GM12875 (cell line): ENCODE results near the gene FOXJ3.

ENCODE experiments used
- H3K4me3 ChIP-seq: one replicate; pipeline ENCODE4 v1.5.1; 2011; ENCODE audit warnings: low read depth, low read length, control low read depth
- TF ChIP-seq, protein P1 (sequence below): IDR thresholded peaks from 2 replicates; pipeline ENCODE4 v1.5.1; 2011; ENCODE audit warnings: low read depth, mild to moderate bottlenecking, control low read depth, inconsistent platforms, low read length, moderate library complexity, borderline replicate concordance; ENCODE audit not compliant: insufficient read depth

The FOXJ3 gene

DNA sequence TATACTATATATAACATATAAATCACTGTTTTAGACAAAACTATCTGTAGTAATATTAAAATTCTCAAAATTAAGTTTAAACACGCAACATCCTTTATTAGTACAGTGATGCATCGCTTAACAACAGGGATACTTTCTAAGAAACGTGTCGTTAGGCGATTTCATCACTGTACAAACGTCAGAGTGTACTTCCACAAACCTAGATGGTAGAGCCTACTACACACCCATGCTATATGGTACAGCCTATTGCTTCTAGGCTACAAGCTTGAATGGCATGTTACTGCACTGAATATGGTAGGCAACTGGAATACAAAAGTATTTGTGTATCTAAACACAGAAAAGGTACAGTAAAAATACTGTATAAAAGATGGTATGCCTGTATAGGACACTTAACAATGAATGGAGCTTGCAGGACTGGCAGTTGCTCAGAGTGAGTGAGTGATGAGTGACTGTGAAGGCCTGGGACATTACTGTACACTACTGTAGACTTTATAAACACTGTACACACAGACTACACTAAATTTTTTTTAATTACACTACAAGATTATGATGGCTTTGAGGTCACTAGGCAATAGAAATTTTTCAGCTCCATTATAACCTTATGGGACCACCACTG lies 10.5 kb downstream of the FOXJ3 start:
- TF ChIP-seq, protein P1, sequence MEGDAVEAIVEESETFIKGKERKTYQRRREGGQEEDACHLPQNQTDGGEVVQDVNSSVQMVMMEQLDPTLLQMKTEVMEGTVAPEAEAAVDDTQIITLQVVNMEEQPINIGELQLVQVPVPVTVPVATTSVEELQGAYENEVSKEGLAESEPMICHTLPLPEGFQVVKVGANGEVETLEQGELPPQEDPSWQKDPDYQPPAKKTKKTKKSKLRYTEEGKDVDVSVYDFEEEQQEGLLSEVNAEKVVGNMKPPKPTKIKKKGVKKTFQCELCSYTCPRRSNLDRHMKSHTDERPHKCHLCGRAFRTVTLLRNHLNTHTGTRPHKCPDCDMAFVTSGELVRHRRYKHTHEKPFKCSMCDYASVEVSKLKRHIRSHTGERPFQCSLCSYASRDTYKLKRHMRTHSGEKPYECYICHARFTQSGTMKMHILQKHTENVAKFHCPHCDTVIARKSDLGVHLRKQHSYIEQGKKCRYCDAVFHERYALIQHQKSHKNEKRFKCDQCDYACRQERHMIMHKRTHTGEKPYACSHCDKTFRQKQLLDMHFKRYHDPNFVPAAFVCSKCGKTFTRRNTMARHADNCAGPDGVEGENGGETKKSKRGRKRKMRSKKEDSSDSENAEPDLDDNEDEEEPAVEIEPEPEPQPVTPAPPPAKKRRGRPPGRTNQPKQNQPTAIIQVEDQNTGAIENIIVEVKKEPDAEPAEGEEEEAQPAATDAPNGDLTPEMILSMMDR, result no peak
- no peak overlapping the region for H3K4me3 ChIP-seq

DNA sequence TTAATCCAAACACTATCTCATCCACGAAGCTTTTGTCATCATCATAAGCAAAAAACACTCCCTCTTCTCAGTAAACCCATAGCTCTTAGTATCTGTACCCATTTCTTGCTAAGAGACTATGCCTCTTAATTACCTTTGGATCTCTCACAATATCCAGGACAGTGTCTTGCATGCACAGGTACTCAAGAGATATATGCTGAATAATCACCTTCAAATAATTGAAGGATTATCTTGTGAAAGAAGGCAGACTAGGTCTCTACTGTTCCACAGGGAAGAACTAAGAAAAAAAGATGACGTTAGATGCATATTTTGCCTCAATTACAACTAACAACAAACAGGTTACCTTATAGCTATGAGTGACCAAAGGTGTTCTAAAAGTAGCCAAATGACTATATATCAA lies 11.5 kb downstream of the FOXJ3 start:
- H3K4me3 ChIP-seq, result no peak overlapping the region
- TF ChIP-seq, protein P1, result no peak

DNA sequence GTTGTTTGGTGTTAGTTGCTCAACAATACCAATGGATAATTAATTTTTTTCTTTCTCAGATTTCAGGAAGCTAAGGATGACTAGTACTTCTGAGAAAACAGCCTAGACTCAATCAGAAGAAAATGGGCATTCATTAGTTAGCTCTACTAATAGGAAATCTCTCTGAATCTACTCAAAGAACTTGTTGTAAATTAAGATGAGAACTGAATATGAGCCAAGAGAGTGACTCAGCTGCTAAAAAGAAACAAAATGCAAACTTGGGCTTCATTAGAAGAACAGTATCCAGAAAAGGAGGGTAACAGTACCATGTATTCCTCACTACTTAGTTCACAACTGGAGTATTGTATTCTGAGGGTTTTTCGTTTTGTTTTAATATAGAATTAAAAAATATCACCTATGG lies 12.5 kb downstream of the FOXJ3 start:
- TF ChIP-seq, protein P1, result no peak
- no peak overlapping the region for H3K4me3 ChIP-seq

DNA sequence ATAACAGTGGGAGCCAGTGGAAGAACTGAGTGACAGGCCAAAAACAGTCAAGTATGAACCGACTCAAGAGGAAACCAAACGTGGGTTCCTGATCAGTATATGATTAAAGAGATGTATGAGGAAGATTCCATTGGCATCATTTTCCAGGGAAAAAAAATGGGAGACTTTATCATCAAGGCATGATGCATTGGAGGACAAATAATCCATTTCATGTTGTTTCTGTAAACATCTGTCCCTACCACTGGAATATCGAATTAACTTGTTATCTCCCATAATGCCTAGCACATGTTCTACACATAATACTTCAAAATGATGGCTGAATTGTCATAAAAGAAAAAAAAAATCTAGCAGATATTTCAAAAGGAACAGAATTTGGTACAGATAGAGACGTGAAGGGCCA lies 13.3 kb downstream of the FOXJ3 start:
- TF ChIP-seq, protein P1, result no peak
- H3K4me3 ChIP-seq, result no peak overlapping the region

DNA sequence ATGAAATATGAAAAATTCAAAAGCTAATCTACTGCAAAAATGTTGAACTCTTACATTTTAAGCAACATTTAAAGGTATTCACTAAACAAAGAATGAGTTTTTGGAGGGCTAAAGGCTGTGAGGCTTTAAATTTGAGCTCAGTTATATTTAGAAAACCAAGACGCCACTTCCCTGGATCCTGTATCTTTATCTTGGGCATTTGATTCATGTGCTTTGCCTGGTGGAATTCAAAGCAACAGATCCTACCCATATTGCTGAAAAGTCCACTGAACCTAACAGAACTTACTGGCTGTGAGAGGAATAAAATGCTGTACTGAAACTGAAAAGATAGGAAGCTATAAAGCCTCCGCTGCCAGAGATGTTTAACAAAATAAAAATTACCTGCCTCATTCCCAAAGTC lies 14.3 kb downstream of the FOXJ3 start:
- TF ChIP-seq, protein P1, result no peak
- no peak overlapping the region for H3K4me3 ChIP-seq

DNA sequence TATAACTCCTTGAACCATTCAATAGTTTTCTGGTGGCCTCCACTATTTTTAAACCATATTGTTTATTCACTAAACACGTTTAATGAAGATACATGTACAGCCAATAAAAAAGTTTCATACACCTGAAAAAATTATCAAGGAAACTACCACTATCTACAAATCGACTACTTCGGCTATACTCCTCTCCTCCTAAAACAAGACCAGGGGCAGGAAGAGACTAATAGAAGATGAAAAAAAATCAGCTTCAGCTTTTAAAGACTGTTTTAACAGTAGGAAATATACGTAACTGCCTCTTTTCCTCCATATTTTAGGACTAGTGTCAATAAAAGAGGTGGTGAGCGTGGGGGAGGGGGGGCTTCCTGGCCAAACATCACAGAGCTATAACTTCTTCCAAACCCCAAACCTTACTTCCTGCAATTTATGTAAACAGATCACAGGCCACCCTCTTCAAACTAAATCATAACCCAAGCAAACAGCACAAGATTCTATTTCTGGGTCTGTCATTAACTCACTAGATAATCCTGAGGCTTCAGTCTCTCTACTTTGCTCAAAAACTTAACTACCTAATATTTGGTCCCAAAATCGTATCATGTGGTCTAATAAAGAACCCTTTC lies 15.1 kb downstream of the FOXJ3 start:
- H3K4me3 ChIP-seq, result no peak overlapping the region
- TF ChIP-seq, protein P1, result no peak
